ENCODE measurements around the gene MYF6.

DNA sequence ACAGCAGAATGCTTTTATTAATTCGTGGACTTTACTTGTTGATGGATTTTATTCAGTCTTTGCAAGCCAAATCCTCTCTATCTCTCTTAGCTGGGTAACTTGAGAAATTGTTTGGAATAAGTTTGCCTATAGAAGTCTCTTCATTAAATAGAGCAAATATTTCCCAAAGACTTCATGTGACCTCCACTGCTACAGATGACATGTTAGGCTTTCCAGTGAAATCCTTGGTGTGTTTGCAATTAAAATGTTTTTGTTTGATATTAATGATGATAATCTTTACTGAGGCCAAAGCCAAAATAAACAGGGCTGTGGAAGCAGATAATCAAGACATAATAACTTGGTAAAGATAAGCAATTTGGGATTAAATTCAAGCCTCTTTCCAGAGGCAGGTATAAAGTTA, 4.4 kb downstream of the MYF6 start:
- TF ChIP-seq POLR2A (IDR thresholded peaks at IDR 0.05; ENCODE audit: borderline replicate concordance, extremely low read depth, insufficient read depth, insufficient read length) (no peak), YY1 (IDR thresholded peaks at IDR 0.05; ENCODE audit: extremely low read depth, insufficient replicate concordance, low read depth, low read length) (no peak), JUND (IDR thresholded peaks at IDR 0.05) (no peak), SIN3A (IDR thresholded peaks at IDR 0.05; ENCODE audit: low read depth) (no peak), TCF7L2 (IDR thresholded peaks at IDR 0.05; ENCODE audit: borderline replicate concordance, extremely low read depth, insufficient read depth, insufficient read length) (no peak), POLR2AphosphoS5 (IDR thresholded peaks at IDR 0.05; ENCODE audit: low read depth, low read length) (no peak), CEBPB (IDR thresholded peaks at IDR 0.05; ENCODE audit: low read depth) (no peak), RAD21 (IDR thresholded peaks at IDR 0.05; ENCODE audit: low read depth) (no peak)
- TF ChIP-seq, protein P1, sequence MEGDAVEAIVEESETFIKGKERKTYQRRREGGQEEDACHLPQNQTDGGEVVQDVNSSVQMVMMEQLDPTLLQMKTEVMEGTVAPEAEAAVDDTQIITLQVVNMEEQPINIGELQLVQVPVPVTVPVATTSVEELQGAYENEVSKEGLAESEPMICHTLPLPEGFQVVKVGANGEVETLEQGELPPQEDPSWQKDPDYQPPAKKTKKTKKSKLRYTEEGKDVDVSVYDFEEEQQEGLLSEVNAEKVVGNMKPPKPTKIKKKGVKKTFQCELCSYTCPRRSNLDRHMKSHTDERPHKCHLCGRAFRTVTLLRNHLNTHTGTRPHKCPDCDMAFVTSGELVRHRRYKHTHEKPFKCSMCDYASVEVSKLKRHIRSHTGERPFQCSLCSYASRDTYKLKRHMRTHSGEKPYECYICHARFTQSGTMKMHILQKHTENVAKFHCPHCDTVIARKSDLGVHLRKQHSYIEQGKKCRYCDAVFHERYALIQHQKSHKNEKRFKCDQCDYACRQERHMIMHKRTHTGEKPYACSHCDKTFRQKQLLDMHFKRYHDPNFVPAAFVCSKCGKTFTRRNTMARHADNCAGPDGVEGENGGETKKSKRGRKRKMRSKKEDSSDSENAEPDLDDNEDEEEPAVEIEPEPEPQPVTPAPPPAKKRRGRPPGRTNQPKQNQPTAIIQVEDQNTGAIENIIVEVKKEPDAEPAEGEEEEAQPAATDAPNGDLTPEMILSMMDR (IDR thresholded peaks at IDR 0.05 in 2 of 3, conservative IDR thresholded peaks at IDR 0.05 in 1 of 3; ENCODE audit: borderline replicate concordance in 1 of 3, insufficient read depth in 1 of 3, low read depth in 2 of 3, low read length in 2 of 3): no peak
